Kidney (tissue), 14 donors: ENCODE data around the gene ESF1. TPM values are rescaled to one million over a fixed set of nuclear protein-coding genes. Genes with fewer than 3 reads are reported as not detected.

Experiments
- DNase-seq, 5 donors: peaks; one replicate each; pipeline ENCODE4 v3.0.0-alpha.2; 2013 to 2020
- FAIRE-seq: peaks from 2 replicates; lab custom pipeline; 2012; peaks lifted over from hg19 to GRCh38; lab: Jason Lieb, UNC
- H3K27ac ChIP-seq, 2 donors: one replicate each; pipeline ENCODE4 v1.7.0; 2013; ENCODE audit warnings: low read depth in 2 of 2, low read length in 2 of 2, inconsistent platforms in 1 of 2
- H3K27me3 ChIP-seq: one replicate; pipeline ENCODE4 v1.7.1; 2013; ENCODE audit warnings: low read length, inconsistent platforms; ENCODE audit not compliant: control insufficient read depth, insufficient read depth
- H3K36me3 ChIP-seq, 3 donors: one replicate each; pipeline versions ENCODE4 v1.7.0 to v1.7.1; 2013; ENCODE audit warnings: low read length in 3 of 3, control low read depth in 1 of 3, inconsistent platforms in 1 of 3; ENCODE audit not compliant: insufficient read depth in 3 of 3, control insufficient read depth in 2 of 3
- H3K4me1 ChIP-seq, 3 donors: one replicate each; pipeline versions ENCODE4 v1.7.0 to v1.7.1; 2013; ENCODE audit warnings: low read length in 3 of 3, inconsistent platforms in 1 of 3, low read depth in 1 of 3; ENCODE audit not compliant: control insufficient read depth in 2 of 3, insufficient read depth in 2 of 3
- H3K4me3 ChIP-seq, 3 donors: one replicate each; pipeline versions ENCODE4 v1.7.0 to v1.8.1; 2013; ENCODE audit warnings: low read length in 3 of 3, control low read depth in 1 of 3, inconsistent platforms in 1 of 3
- H3K9ac ChIP-seq, 3 donors: one replicate each; pipeline versions ENCODE4 v1.7.0 to v1.7.1; 2013; ENCODE audit warnings: low read length in 3 of 3, control low read depth in 1 of 3, inconsistent platforms in 1 of 3
- H3K9me3 ChIP-seq, 3 donors: one replicate each; pipeline versions ENCODE4 v1.7.0 to v1.7.1; 2013; ENCODE audit warnings: low read length in 3 of 3, control low read depth in 1 of 3, inconsistent platforms in 1 of 3; ENCODE audit not compliant: control insufficient read depth in 2 of 3, insufficient read depth in 1 of 3
- intact Hi-C: fragments of 100-400 bp; cut with DNase I; formaldehyde crosslinking; loops from one replicate; pipeline ENCODE4 v1.11.1; 2022
- polyA plus RNA-seq: library from polyadenylated mRNA; stranded (reverse); fragments of 350-450 nt; fragmentation: Illumina TruSeq; extraction: RNeasy Lipid Tissue Mini Kit (QIAGEN cat#74804); gene quantifications from one replicate; pipeline ENCODE4 v1.2.3, GENCODE V29; 2014; ENCODE audit warnings: low read depth, low replicate concordance; ENCODE audit not compliant: insufficient read depth
- total RNA-seq: library from RNA; stranded (reverse); fragmentation: NEBNext Ultra II Directional; extraction: Animal tissue kit (Norgen Biotek cat#: 25700); gene quantifications from one replicate; pipeline ENCODE4 v1.2.1, GENCODE V29; 2021
- TF ChIP-seq, protein P1 (sequence below): IDR thresholded peaks from 3 replicates; pipeline ENCODE4 v1.5.1; 2012; ENCODE audit warnings: mild to moderate bottlenecking, moderate library complexity, borderline replicate concordance; ENCODE audit not compliant: insufficient read depth; ENCODE audit errors: extremely low read depth
- donor health status: control.
- donor health status: control.
- donor health status: control.
- donor health status: control.
- donor health status: control.
- donor health status: DM: yes; HTN: yes; CAD: no.
- donor health status: Normal renal cell carcinoma (clear cell type).

Gene ESF1
- total and polyA plus RNA-seq, 2 donors from 2014 or later, result 4.9 to 12.6 TPM

DNA sequence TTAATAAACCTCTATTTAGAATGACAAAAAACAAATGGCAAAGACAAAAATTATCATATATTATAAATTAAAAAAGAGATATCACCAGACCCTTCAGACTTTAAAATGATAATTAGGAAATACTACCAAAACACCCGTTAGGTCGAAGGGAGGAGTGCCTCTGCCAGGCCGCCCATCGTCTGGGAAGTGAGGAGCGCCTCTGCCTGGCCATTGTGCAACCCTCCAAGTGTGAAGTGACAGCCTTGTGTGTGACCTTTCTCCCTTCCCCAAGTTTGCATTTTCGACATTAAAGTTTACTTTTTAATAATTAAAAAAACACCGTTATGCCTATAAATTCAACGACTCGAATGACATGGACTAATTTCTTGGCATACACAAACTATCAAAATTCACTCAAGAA, 81.5 kb downstream of the ESF1 start:
- no peaks in the 10 kb centered on the region for H3K4me1 ChIP-seq
- no peak overlapping the region for H3K9ac ChIP-seq
- FAIRE-seq (no peak), DNase-seq (no peak)
- H3K4me3 ChIP-seq, result no peak overlapping the region
- H3K27ac ChIP-seq, result no peak overlapping the region
- TF ChIP-seq, protein P1, sequence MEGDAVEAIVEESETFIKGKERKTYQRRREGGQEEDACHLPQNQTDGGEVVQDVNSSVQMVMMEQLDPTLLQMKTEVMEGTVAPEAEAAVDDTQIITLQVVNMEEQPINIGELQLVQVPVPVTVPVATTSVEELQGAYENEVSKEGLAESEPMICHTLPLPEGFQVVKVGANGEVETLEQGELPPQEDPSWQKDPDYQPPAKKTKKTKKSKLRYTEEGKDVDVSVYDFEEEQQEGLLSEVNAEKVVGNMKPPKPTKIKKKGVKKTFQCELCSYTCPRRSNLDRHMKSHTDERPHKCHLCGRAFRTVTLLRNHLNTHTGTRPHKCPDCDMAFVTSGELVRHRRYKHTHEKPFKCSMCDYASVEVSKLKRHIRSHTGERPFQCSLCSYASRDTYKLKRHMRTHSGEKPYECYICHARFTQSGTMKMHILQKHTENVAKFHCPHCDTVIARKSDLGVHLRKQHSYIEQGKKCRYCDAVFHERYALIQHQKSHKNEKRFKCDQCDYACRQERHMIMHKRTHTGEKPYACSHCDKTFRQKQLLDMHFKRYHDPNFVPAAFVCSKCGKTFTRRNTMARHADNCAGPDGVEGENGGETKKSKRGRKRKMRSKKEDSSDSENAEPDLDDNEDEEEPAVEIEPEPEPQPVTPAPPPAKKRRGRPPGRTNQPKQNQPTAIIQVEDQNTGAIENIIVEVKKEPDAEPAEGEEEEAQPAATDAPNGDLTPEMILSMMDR, result no peak
- H3K36me3 ChIP-seq, result no peaks in the 10 kb centered on the region
- no peaks in the 10 kb centered on the region for H3K27me3 ChIP-seq
- intact Hi-C loops, result no loop called here
- no peaks in the 10 kb centered on the region for H3K9me3 ChIP-seq

GRCh38 chr20:13701486-13701885, 83.2 kb downstream of the ESF1 start:
- Histone ChIP-seq H3K27ac (no peak overlapping the region), H3K9ac (no peak overlapping the region), H3K4me3 (no peak overlapping the region), H3K9me3 (no peaks in the 10 kb centered on the region), H3K4me1 (no peaks in the 10 kb centered on the region), H3K36me3 (no peaks in the 10 kb centered on the region), H3K27me3 (no peaks in the 10 kb centered on the region)
- no peak for FAIRE-seq
- DNase-seq, result no peak
- intact Hi-C loops, result no loop called here
- TF ChIP-seq, protein P1, result no peak

DNA sequence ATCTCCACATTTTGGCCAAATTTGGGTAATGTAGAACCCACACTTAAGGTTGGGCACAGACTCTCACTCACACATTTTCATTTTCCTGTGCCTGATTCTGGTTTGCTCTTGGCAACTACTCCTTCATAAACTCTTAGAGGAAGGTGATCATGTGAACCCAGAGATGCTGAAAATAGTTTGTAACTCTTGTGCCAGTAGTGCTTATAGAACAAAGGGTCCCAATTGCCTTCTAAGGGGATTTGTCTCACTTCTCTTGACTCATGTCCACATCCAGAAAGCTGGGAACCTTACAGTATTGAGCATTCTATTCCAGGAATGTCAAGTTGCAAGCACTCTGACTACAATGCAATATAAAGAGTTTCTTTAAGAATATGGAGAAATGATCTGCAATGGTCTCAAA, 84.0 kb downstream of the ESF1 start:
- H3K9ac ChIP-seq, result no peak overlapping the region
- H3K36me3 ChIP-seq, result no peaks in the 10 kb centered on the region
- H3K4me3 ChIP-seq, result no peak overlapping the region
- intact Hi-C loops, result no loop called here
- FAIRE-seq (no peak), DNase-seq (no peak)
- no peak overlapping the region for H3K27ac ChIP-seq
- no peaks in the 10 kb centered on the region for H3K4me1 ChIP-seq
- H3K9me3 ChIP-seq, result no peaks in the 10 kb centered on the region
- no peaks in the 10 kb centered on the region for H3K27me3 ChIP-seq
- TF ChIP-seq, protein P1, result no peak
